Hepatocyte (in vitro differentiated cells): ENCODE results near the gene KCNQ5. TPM values are rescaled to one million over a fixed set of nuclear protein-coding genes. Genes with fewer than 3 reads are reported as not detected.

ENCODE experiments used
- DNase-seq: peaks from one replicate; pipeline ENCODE4 v3.0.0-alpha.2; 2016; ENCODE audit warnings: low spot score
- H2AFZ ChIP-seq: fragments of 200-600 bp; sonication (generic); 2 replicates; pipeline ENCODE4 v1.6.0; 2016; ENCODE audit warnings: antibody characterized with exemption, mild to moderate bottlenecking
- H3K27ac ChIP-seq: fragments of 200-600 bp; sonication (generic); 2 replicates; pipeline ENCODE4 v1.5.1; 2016; ENCODE audit warnings: mild to moderate bottlenecking
- H3K27me3 ChIP-seq: fragments of 200-600 bp; sonication (generic); 2 replicates; pipeline ENCODE4 v1.6.1; 2016
- H3K36me3 ChIP-seq: fragments of 200-600 bp; sonication (generic); replicated peaks from 2 replicates; pipeline ENCODE4 v1.5.1; 2016; ENCODE audit warnings: low read depth; ENCODE audit not compliant: insufficient read depth
- H3K4me1 ChIP-seq: fragments of 200-600 bp; sonication (generic); 2 replicates; pipeline ENCODE4 v1.5.1; 2016; ENCODE audit warnings: mild to moderate bottlenecking, moderate library complexity; ENCODE audit not compliant: insufficient read depth
- H3K4me2 ChIP-seq: fragments of 200-600 bp; sonication (generic); 2 replicates; pipeline ENCODE4 v1.6.0; 2016
- H3K4me3 ChIP-seq: fragments of 200-600 bp; sonication (generic); 2 replicates; pipeline ENCODE4 v1.5.1; 2016; ENCODE audit warnings: mild to moderate bottlenecking
- H3K79me2 ChIP-seq: fragments of 200-600 bp; sonication (generic); 2 replicates; pipeline ENCODE4 v1.6.0; 2017; ENCODE audit warnings: mild to moderate bottlenecking
- H3K9me2 ChIP-seq: fragments of 200-600 bp; sonication (generic); replicated peaks from 2 replicates; pipeline ENCODE4 v1.6.0; 2017; ENCODE audit warnings: mild to moderate bottlenecking; ENCODE audit not compliant: insufficient read depth
- H3K9me3 ChIP-seq: fragments of 200-600 bp; sonication (generic); 2 replicates; pipeline ENCODE4 v1.5.1; 2016; ENCODE audit warnings: low read depth, mild to moderate bottlenecking
- H4K20me1 ChIP-seq: fragments of 200-600 bp; sonication (generic); 2 replicates; pipeline ENCODE4 v1.6.0; 2016; ENCODE audit warnings: mild to moderate bottlenecking; ENCODE audit not compliant: insufficient read depth, poor library complexity, severe bottlenecking
- CTCF ChIP-seq: fragments of 200-600 bp; sonication (generic); IDR thresholded peaks from 2 replicates; pipeline ENCODE4 v1.5.1; 2016; ENCODE audit warnings: antibody characterized with exemption, mild to moderate bottlenecking; ENCODE audit not compliant: poor library complexity
- EZH2 ChIP-seq: fragments of 200-600 bp; sonication (generic); IDR thresholded peaks from 2 replicates; pipeline ENCODE4 v1.6.1; 2016; ENCODE audit warnings: antibody characterized with exemption, mild to moderate bottlenecking, borderline replicate concordance
- EZH2phosphoT487 ChIP-seq: fragments of 200-600 bp; sonication (generic); IDR thresholded peaks from one replicate; pipeline ENCODE4 v1.6.1; 2018; ENCODE audit warnings: antibody characterized with exemption, mild to moderate bottlenecking, low read depth, moderate library complexity; ENCODE audit not compliant: unreplicated experiment, severe bottlenecking
- WGBS: methylation state at CpG from one replicate; pipeline ENCODE4 v1.1.6; 2016; ENCODE audit warnings: low lambda C conversion rate; ENCODE audit errors: missing lambda C conversion rate; 5-methylcytosine and 5-hydroxymethylcytosine counted together
- polyA plus RNA-seq: library from polyadenylated mRNA; unstranded; fragments of >200 nt; fragmentation: Nextera tagmentation; extraction: Ambion mirVana; gene quantifications from 2 replicates; pipeline ENCODE4 v1.2.1, GENCODE V29; 2016
- total RNA-seq: library from RNA; depleted of rRNA; stranded (reverse); fragments of >200 nt; gene quantifications from 2 replicates; pipeline ENCODE4 v1.2.3, GENCODE V29; 2014

Gene KCNQ5
- total and polyA plus RNA-seq, 2 experiments from 2014 or later = 1.6 to 2.0 TPM

GRCh38 chr6:72936766-72937559 lies 315.1 kb downstream of the KCNQ5 start:
- H3K4me3 ChIP-seq = no peak overlapping the region
- no peak overlapping the region for H2AFZ ChIP-seq
- no peaks in the 10 kb centered on the region for H4K20me1 ChIP-seq
- no peaks in the 10 kb centered on the region for H3K79me2 ChIP-seq
- DNase-seq = no peak
- H3K4me1 ChIP-seq = no peaks in the 10 kb centered on the region
- TF ChIP-seq CTCF (no peak), EZH2phosphoT487 (no peak), EZH2 (no peak)
- H3K36me3 ChIP-seq = no peaks in the 10 kb centered on the region
- WGBS = 83% methylated on average over 4 of the region's 4 CpGs
- no peak overlapping the region for H3K27ac ChIP-seq
- H3K4me2 ChIP-seq = no peak overlapping the region
- H3K9me2 ChIP-seq = no peaks in the 10 kb centered on the region
- no peaks in the 10 kb centered on the region for H3K9me3 ChIP-seq
- H3K27me3 ChIP-seq = no peaks in the 10 kb centered on the region

- Histone ChIP-seq H3K4me2 (no peak overlapping the region), H3K9me3 (no peaks in the 10 kb centered on the region), H2AFZ (no peak overlapping the region), H3K9me2 (no peaks in the 10 kb centered on the region), H3K27me3 (no peaks in the 10 kb centered on the region), H3K4me1 (no peaks in the 10 kb centered on the region), H3K4me3 (no peak overlapping the region), H3K79me2 (no peaks in the 10 kb centered on the region), H3K27ac (no peak overlapping the region), H4K20me1 (no peaks in the 10 kb centered on the region), H3K36me3 (no peaks in the 10 kb centered on the region)
- TF ChIP-seq CTCF = no peak
- TF ChIP-seq EZH2phosphoT487 = no peak
- no peak for TF ChIP-seq EZH2
- 90% methylated on average over 3 of the region's 3 CpGs for WGBS
- DNase-seq = no peak
Measured at GRCh38 chr6:72938104-72938503, 316.2 kb downstream of the KCNQ5 start.

GRCh38 chr6:72939004-72939403 lies 317.1 kb downstream of the KCNQ5 start:
- H3K9me2 ChIP-seq = no peaks in the 10 kb centered on the region

GRCh38 chr6:72940265-72940664 lies 318.4 kb downstream of the KCNQ5 start:
- no peaks in the 10 kb centered on the region for H3K9me2 ChIP-seq
- H2AFZ ChIP-seq = no peak overlapping the region
- H3K4me1 ChIP-seq = no peaks in the 10 kb centered on the region
- no peaks in the 10 kb centered on the region for H3K36me3 ChIP-seq
- H3K27me3 ChIP-seq = no peaks in the 10 kb centered on the region
- 97% methylated on average over 7 of the region's 7 CpGs for WGBS
- H3K27ac ChIP-seq = no peak overlapping the region
- H3K4me3 ChIP-seq = no peak overlapping the region
- H4K20me1 ChIP-seq = no peaks in the 10 kb centered on the region
- TF ChIP-seq EZH2 (no peak), EZH2phosphoT487 (no peak), CTCF (no peak)
- DNase-seq = no peak
- H3K79me2 ChIP-seq = no peaks in the 10 kb centered on the region
- H3K4me2 ChIP-seq = no peak overlapping the region
- no peaks in the 10 kb centered on the region for H3K9me3 ChIP-seq

More at GRCh38 chr6:72939004-72939403, 317.1 kb downstream of the KCNQ5 start:
- H4K20me1 ChIP-seq = no peaks in the 10 kb centered on the region
- DNase-seq = no peak
- H3K27me3 ChIP-seq = no peaks in the 10 kb centered on the region
- WGBS = 96% methylated on average over 8 of the region's 8 CpGs
- no peak for TF ChIP-seq EZH2
- H3K9me3 ChIP-seq = no peaks in the 10 kb centered on the region
- no peak overlapping the region for H3K4me3 ChIP-seq
- no peaks in the 10 kb centered on the region for H3K79me2 ChIP-seq
- H3K27ac ChIP-seq = no peak overlapping the region
- no peaks in the 10 kb centered on the region for H3K4me1 ChIP-seq
- no peak overlapping the region for H2AFZ ChIP-seq
- H3K4me2 ChIP-seq = no peak overlapping the region
- H3K36me3 ChIP-seq = no peaks in the 10 kb centered on the region
